B cell (primary cell): Measurements from ENCODE around the gene MYOCD. TPM values are rescaled to one million over a fixed set of nuclear protein-coding genes. Genes with fewer than 3 reads are reported as not detected.

Experiments
- ATAC-seq: fragments of 200-7000 bp; cut with Tn5 transposase; one replicate; pipeline ENCODE4 v1.10.0; 2021; ENCODE audit warnings: low read depth, mild to moderate bottlenecking, moderate number of reproducible peaks, moderate library complexity
- CTCF ChIA-PET: fragments of 350-600 bp; sonication (Branson Sonifier 250); formaldehyde crosslinking; loops from one replicate; lab custom pipeline; 2021; ENCODE audit warnings: antibody characterized with exemption, inconsistent platforms; lab: Charles Lee
- POLR2A ChIA-PET: fragments of 350-600 bp; sonication (Branson Sonifier 250); formaldehyde crosslinking; loops from one replicate; lab custom pipeline; 2021; ENCODE audit warnings: antibody characterized with exemption; lab: Charles Lee
- DNase-seq: peaks from one replicate; pipeline ENCODE4 v3.0.0; 2013
- H2AFZ ChIP-seq: 2 replicates; pipeline ENCODE4 v1.6.1; 2012; ENCODE audit warnings: mild to moderate bottlenecking, low read depth, low read length; ENCODE audit not compliant: insufficient read depth, poor library complexity, severe bottlenecking
- H3K27ac ChIP-seq, 2 donors: 1 replicate in 1 of 2; 2 replicates in 1 of 2; pipeline ENCODE4 v1.5.1; 2012 to 2013; ENCODE audit warnings: low read length in 2 of 2, mild to moderate bottlenecking in 2 of 2, moderate library complexity in 1 of 2
- H3K27me3 ChIP-seq, 4 experiments: fragments of 200-600 bp in 1 of 4; sonication (generic) in 1 of 4; replicated peaks in 1 of 4; 1 replicate in 2 of 4; 2 replicates in 2 of 4; pipeline versions ENCODE4 v1.6.1 to v1.7.0; 2013 to 2016; ENCODE audit warnings: low read length in 3 of 4, mild to moderate bottlenecking in 2 of 4, mixed read lengths in 1 of 4, moderate library complexity in 1 of 4; ENCODE audit not compliant: insufficient read depth in 4 of 4, control insufficient read depth in 3 of 4; ENCODE audit errors: control extremely low read depth in 1 of 4
- H3K36me3 ChIP-seq, 2 experiments: replicated peaks in 1 of 2; 1 replicate in 1 of 2; 2 replicates in 1 of 2; pipeline versions ENCODE4 v1.6.1 to v1.7.1; 2013; ENCODE audit warnings: low read length in 1 of 2; ENCODE audit not compliant: insufficient read depth in 2 of 2, control insufficient read depth in 1 of 2; ENCODE audit errors: control extremely low read depth in 1 of 2, extremely low read depth in 1 of 2
- H3K4me1 ChIP-seq, 2 donors: fragments of 200-600 bp in 1 of 2; sonication (generic) in 1 of 2; 1 replicate in 1 of 2; 2 replicates in 1 of 2; pipeline versions ENCODE4 v1.5.1 to v1.6.1; 2013 to 2017; ENCODE audit warnings: low read length in 2 of 2; ENCODE audit not compliant: control insufficient read depth in 2 of 2, insufficient read depth in 2 of 2
- H3K4me2 ChIP-seq: replicated peaks from 2 replicates; pipeline ENCODE3; 2012; ENCODE audit warnings: mild to moderate bottlenecking, low read depth, low read length; ENCODE audit not compliant: poor library complexity, severe bottlenecking
- H3K4me3 ChIP-seq, 5 experiments: fragments of 200-600 bp in 1 of 5; sonication (generic) in 1 of 5; 1 replicate in 3 of 5; 2 replicates in 2 of 5; pipeline versions ENCODE4 v1.5.1 to v1.7.0; 2011 to 2016; ENCODE audit warnings: low read length in 4 of 5, mild to moderate bottlenecking in 4 of 5, low read depth in 2 of 5, control low read depth in 1 of 5, moderate library complexity in 1 of 5; ENCODE audit not compliant: insufficient read depth in 1 of 5; ENCODE audit errors: control extremely low read depth in 1 of 5, extremely low read depth in 1 of 5
- H3K79me2 ChIP-seq: fragments of 200-600 bp; sonication (generic); one replicate; pipeline ENCODE4 v1.6.0; 2016; ENCODE audit warnings: low read length; ENCODE audit not compliant: control insufficient read depth, insufficient read depth
- H3K9ac ChIP-seq: fragments of 200-600 bp; sonication (generic); 2 replicates; pipeline ENCODE4 v1.6.1; 2017; ENCODE audit warnings: mild to moderate bottlenecking, low read length, moderate library complexity
- H3K9me3 ChIP-seq, 3 donors: one replicate each; pipeline versions ENCODE4 v1.6.1 to v1.7.1; 2013; ENCODE audit warnings: low read length in 2 of 3; ENCODE audit not compliant: control insufficient read depth in 2 of 3, insufficient read depth in 1 of 3; ENCODE audit errors: control extremely low read depth in 1 of 3
- H4K20me1 ChIP-seq: 2 replicates; pipeline ENCODE4 v1.6.0; 2012; ENCODE audit warnings: mild to moderate bottlenecking, low read length; ENCODE audit not compliant: insufficient read depth, control insufficient read depth, poor library complexity, severe bottlenecking
- H3K27ac Mint-ChIP-seq: one replicate; pipeline ENCODE4 v1.8.0; 2021; ENCODE audit warnings: mixed read lengths
- H3K27me3 Mint-ChIP-seq: one replicate; pipeline ENCODE4 v1.8.0; 2021; ENCODE audit warnings: mixed read lengths
- H3K4me1 Mint-ChIP-seq: one replicate; pipeline ENCODE4 v1.8.0; 2021; ENCODE audit warnings: mixed read lengths
- H3K4me3 Mint-ChIP-seq: one replicate; pipeline ENCODE4 v1.8.0; 2021; ENCODE audit warnings: mixed read lengths
- H3K9me3 Mint-ChIP-seq: one replicate; pipeline ENCODE4 v1.8.0; 2022; ENCODE audit warnings: mixed read lengths; ENCODE audit not compliant: insufficient read depth
- EZH2 ChIP-seq: IDR thresholded peaks from 2 replicates; pipeline ENCODE4 v1.6.1; 2012; ENCODE audit warnings: borderline replicate concordance, low read depth, mild to moderate bottlenecking, moderate library complexity, low read length; ENCODE audit not compliant: insufficient read depth, poor library complexity, severe bottlenecking
- WGBS: methylation state at CpG from one replicate; pipeline ENCODE4 v1.1.5; 2013; ENCODE audit warnings: missing lambda C conversion rate; ENCODE audit not compliant: insufficient coverage; 5-methylcytosine and 5-hydroxymethylcytosine counted together
- intact Hi-C: fragments of 100-400 bp; cut with micrococcal nuclease; formaldehyde crosslinking; loops from one replicate; pipeline ENCODE4 v1.10.0; 2022
- polyA plus RNA-seq: library from polyadenylated mRNA; depleted of rRNA; stranded (reverse); fragments of >200 nt; gene quantifications from 2 replicates; pipeline ENCODE4 v1.2.3, GENCODE V29; 2012
- total RNA-seq, 2 donors: library from RNA; stranded (reverse); fragments of 120-200 nt in 1 of 2; gene quantifications; 1 replicate in 1 of 2; 2 replicates in 1 of 2; pipeline versions ENCODE4 v1.2.3 to v1.2.4, GENCODE V29; 2013 to 2022
- TF ChIP-seq, protein P1 (sequence below): fragments of 200-600 bp; IDR thresholded peaks from one replicate; pipeline ENCODE4 v1.8.0; 2022; ENCODE audit warnings: antibody characterized with exemption, mild to moderate bottlenecking

Gene MYOCD
- total and polyA plus RNA-seq, 2 donors (not counting 1 experiment from before 2014, with no cell fraction given): 0.32 TPM; not detected in 1

DNA sequence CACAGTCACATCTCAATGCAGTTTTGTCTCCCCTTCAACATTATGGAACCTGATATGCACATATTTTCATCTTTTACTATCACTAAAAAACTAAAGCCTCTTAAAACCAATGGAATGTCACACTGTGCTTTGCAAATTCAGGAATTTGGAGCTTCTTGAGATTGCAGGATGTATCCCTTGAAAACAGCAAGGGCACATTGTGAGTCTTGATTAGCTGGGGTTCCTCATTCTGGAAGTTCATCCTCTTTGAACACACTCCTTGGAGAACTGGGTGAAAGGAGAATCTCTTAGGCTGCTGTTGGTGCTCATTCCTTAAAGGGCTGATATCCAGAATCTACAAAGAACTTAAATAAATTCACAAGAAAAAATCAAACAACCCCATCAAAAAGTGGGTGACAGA lies 21.1 kb upstream of the MYOCD start:
- POLR2A ChIA-PET: no interaction called here
- intact Hi-C loops: no loop called here
- no peaks in the 10 kb centered on the region for H3K9me3 Mint-ChIP-seq

GRCh38 chr17:12646761-12647422 lies 18.8 kb upstream of the MYOCD start:
- no peak overlapping the region for H3K4me3 ChIP-seq
- ChIA-PET CTCF (no interaction called here), POLR2A (no interaction called here)
- TF ChIP-seq, protein P1, sequence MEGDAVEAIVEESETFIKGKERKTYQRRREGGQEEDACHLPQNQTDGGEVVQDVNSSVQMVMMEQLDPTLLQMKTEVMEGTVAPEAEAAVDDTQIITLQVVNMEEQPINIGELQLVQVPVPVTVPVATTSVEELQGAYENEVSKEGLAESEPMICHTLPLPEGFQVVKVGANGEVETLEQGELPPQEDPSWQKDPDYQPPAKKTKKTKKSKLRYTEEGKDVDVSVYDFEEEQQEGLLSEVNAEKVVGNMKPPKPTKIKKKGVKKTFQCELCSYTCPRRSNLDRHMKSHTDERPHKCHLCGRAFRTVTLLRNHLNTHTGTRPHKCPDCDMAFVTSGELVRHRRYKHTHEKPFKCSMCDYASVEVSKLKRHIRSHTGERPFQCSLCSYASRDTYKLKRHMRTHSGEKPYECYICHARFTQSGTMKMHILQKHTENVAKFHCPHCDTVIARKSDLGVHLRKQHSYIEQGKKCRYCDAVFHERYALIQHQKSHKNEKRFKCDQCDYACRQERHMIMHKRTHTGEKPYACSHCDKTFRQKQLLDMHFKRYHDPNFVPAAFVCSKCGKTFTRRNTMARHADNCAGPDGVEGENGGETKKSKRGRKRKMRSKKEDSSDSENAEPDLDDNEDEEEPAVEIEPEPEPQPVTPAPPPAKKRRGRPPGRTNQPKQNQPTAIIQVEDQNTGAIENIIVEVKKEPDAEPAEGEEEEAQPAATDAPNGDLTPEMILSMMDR: no peak
- no peak for TF ChIP-seq EZH2
- Mint-ChIP-seq H3K4me3 (no peak overlapping the region), H3K9me3 (no peaks in the 10 kb centered on the region), H3K27ac (no peak overlapping the region), H3K27me3 (peaks cover 6% of the 10 kb centered on the region), H3K4me1 (no peaks in the 10 kb centered on the region)
- ATAC-seq (no peak), DNase-seq (no peak)
- no peaks in the 10 kb centered on the region for H4K20me1 ChIP-seq
- no peaks in the 10 kb centered on the region for H3K9me3 ChIP-seq
- no CpG with 5 or more reads among the region's 6 CpGs for WGBS
- H3K36me3 ChIP-seq: no peaks in the 10 kb centered on the region
- H3K4me1 ChIP-seq: no peaks in the 10 kb centered on the region
- H3K27ac ChIP-seq: no peak overlapping the region
- intact Hi-C loops: no loop called here
- no peaks in the 10 kb centered on the region for H3K79me2 ChIP-seq
- no peaks in the 10 kb centered on the region for H3K27me3 ChIP-seq
- no peak overlapping the region for H2AFZ ChIP-seq
- H3K9ac ChIP-seq: no peak overlapping the region
- H3K4me2 ChIP-seq: no peak overlapping the region

More for the DNA sequence above, 21.1 kb upstream of the MYOCD start:
- H3K4me1 Mint-ChIP-seq: peaks cover 4% of the 10 kb centered on the region
- H3K4me2 ChIP-seq: no peak overlapping the region
- no peaks in the 10 kb centered on the region for H3K9me3 ChIP-seq
- ATAC-seq: no peak
- H3K27ac ChIP-seq: no peak overlapping the region
- DNase-seq: no peak
- H3K27me3 ChIP-seq: no peaks in the 10 kb centered on the region
- TF ChIP-seq EZH2: no peak
- TF ChIP-seq, protein P1: no peak
- H3K4me1 ChIP-seq: no peaks in the 10 kb centered on the region
- no peaks in the 10 kb centered on the region for H4K20me1 ChIP-seq
- no peak overlapping the region for H3K4me3 Mint-ChIP-seq
- H3K27me3 Mint-ChIP-seq: peaks cover 6% of the 10 kb centered on the region
- H3K9ac ChIP-seq: no peak overlapping the region
- CTCF ChIA-PET: no interaction called here
- no peak overlapping the region for H2AFZ ChIP-seq
- H3K36me3 ChIP-seq: no peaks in the 10 kb centered on the region
- H3K79me2 ChIP-seq: no peaks in the 10 kb centered on the region
- H3K4me3 ChIP-seq: no peak overlapping the region
- no peak overlapping the region for H3K27ac Mint-ChIP-seq
